D341Med (cell line): ENCODE data around the gene FBXO22.
"Not testable (repeated sequence)": the region's sequence is repeated elsewhere in the genome, so short reads cannot be mapped to it uniquely, and the experiment has no call there.

ENCODE experiments used
- DNase-seq: peaks from one replicate; pipeline ENCODE4 v3.0.0; 2012; ENCODE audit warnings: low spot score

Gene FBXO22

DNA sequence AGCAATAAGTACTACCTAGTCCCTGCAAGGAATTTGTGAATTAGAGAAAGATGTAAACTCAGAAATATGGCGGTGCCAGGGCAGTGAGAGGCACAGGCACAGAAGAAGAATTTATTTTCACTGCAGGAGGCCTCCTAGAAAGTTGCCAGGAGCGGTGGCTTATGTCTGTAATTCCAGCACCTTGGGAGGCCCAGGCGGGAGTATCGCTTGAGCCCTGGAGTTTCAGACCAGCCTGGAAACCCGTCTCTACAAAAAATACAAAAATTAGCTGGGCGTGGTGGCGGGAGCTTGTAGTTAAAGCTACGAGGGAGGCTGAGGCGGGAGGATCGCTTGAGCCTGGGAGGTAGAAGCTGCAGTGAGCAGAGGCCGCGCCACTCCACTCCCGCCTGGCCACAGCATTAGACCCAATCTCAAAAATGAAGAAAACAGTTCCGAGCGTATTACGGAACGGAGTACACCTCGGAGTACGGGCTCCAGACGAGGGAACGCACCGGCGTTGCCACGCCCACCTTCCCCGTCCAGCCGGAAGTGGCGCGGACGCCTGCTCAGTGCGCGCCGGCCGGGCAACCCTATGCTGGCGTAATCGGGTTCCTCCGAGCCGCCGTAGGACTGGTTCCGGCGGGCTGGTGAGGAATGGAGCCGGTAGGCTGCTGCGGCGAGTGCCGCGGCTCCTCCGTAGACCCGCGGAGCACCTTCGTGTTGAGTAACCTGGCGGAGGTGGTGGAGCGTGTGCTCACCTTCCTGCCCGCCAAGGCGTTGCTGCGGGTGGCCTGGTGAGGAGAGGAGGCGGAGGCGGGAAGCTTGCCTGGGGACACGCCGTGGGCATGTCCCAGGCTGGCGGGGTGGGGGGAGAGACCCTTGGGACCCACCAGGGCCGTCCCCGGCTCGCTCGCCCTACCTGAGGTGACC, at the start of gene FBXO22:
Gene FBXO22, plus strand, starts transcription at position 548 of the 909 bp plus-strand sequence. Its CDS starts 86 bp downstream, at position 634.
- peak; percentile 91 for DNase-seq

GRCh38 chr15:75857886-75858285, 45.8 kb upstream of the FBXO22 start:
- no peak for DNase-seq

DNA sequence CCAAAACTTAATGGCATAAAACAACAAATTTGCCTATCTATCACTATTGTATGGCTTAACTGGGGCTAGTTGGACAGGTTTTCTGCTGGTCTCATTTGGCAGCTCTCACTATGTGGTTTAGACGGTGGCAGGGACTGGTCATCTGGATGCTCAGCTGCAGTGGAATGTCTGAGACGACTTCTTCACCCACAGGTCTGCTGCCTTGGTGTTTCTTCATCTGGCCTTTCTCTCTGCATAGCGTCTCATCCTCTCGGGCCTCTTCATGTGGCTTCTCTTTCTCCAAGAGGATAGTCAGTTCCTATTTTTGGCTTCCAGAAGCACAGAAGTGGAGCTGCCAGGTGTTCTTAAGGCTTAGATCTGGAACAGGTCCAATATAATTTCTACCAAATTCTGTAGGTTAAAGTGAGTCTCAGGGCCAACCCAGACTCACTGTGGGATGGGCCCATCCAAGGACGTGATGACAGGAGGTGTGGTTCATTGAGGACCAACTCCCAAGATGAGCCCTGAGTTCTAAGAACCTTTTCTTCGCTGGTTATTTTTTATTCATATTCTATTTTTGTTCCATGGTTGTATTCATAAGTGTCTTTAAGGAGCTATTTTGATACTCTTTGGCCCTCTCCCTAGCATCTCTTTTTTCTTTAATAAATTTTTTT, 41.8 kb upstream of the FBXO22 start:
- no peak for DNase-seq

- no peak for DNase-seq
Measured at GRCh38 chr15:75862796-75863195, 40.9 kb upstream of the FBXO22 start.

- DNase-seq: no peak
Measured at GRCh38 chr15:75864213-75865059, 39.2 kb upstream of the FBXO22 start.

GRCh38 chr15:75866045-75866444, 37.6 kb upstream of the FBXO22 start:
- DNase-seq: not testable (repeated sequence)

GRCh38 chr15:75866916-75867315, 36.8 kb upstream of the FBXO22 start:
- no peak for DNase-seq

DNA sequence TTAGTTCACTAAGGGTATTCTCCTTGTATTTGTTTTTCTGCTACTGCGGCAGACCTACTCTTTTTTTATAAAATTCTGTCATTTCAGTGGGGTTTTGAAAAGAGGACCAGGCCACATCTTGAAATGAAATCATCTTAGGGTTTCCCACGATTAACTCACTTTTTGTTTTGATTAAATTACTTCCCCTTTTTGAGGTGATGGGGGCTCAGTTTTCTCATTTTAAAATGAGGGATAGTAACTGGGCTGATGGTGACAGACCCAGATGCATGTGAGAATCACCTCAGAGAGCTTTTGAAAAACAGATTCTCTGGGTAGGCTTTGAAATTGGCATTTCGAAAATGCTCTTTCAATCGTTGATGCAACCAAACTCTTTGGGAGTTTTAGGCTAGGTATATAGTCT, 36.2 kb upstream of the FBXO22 start:
- DNase-seq: no peak

- no peak for DNase-seq
Measured at GRCh38 chr15:75868019-75868418, 35.7 kb upstream of the FBXO22 start.

GRCh38 chr15:75869446-75869845, 34.2 kb upstream of the FBXO22 start:
- no peak for DNase-seq

DNA sequence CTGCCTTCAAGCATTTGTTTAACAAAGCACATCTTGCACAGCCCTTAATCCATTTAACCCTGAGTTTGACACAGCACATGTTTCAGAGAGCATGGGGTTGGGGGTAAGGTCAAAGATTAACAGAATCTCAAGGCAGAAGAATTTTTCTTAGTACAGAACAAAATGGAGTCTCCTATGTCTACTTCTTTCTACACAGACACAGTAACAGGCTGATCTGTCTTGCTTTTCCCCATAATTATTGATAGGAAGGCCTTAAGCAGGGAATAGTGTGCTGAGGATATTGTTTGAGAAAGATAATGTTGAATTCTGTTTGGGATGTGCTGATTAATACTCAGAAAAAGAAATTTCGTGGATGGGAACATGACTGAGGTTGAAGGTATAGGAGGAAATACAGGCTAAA, 32.1 kb upstream of the FBXO22 start:
- not testable (repeated sequence) for DNase-seq

GRCh38 chr15:75872403-75872990, 31.2 kb upstream of the FBXO22 start:
- DNase-seq: no peak

GRCh38 chr15:75884041-75884440, 19.6 kb upstream of the FBXO22 start:
- DNase-seq: no peak

GRCh38 chr15:75887178-75887577, 16.5 kb upstream of the FBXO22 start:
- no peak for DNase-seq

- DNase-seq: no peak
Measured at GRCh38 chr15:75891895-75892294, 11.8 kb upstream of the FBXO22 start.

DNA sequence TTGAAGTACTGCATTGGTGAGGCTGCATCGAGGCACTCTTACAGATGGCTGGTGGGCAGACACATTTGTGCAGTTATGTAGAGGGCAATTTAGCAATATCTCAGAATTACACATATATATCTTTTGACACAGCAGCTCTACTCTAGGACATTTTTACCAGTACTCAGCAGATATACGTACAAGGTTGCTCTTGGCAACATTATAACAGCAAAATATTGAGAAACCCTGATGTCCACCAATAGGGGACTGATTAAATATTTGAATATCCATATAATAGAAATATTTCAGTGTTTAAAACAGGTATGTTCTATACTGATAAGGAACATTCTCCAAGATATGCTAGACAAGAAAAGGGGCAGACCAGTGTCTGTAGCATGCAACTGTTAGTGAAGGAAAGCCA, 7.9 kb upstream of the FBXO22 start:
- no peak for DNase-seq

- no peak for DNase-seq
Measured at GRCh38 chr15:75900577-75900976, 3.1 kb upstream of the FBXO22 start.

DNA sequence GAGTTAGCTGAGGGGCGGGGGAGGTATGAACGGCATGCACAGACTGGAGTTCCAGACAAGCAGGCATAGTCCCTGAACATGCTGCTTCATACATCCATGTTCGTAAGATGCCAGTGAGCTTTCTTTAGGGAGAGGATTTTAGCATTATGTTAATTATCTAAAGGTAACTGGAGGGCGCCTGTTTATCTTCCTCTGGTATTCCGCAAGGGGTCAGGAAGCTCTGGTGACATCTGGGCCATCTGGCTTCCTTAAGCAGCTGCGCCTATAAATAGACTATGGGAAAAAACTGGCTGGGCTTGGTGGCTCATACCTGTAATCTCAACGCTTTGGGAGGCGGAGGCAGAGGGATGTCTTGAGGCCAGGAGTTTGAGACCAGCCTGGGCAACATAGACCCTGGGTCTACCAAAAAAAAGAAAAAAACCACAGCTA, 1.5 kb upstream of the FBXO22 start:
- DNase-seq: peak; percentile 74

DNA sequence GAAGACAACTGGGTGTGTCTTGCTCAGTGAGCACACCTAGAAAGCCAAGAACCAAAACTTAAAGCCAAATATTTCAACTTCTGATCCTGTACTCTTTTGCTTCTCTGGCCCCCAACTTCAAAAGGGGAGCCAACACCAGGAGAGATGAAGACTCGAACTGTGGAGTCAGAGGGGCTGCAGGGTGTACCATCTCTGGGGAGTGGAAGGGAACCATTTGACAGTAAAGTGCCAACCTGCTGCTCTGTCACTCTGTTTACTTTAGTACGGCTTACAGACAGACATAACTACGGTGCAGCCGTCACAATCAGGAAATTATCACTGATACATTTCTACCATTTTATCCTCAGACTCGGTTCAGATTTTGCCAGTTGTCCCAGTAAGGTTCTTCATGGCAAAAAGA, 1.6 kb downstream of the FBXO22 start:
- DNase-seq: no peak

GRCh38 chr15:75910355-75910754, 6.7 kb downstream of the FBXO22 start:
- not testable (repeated sequence) for DNase-seq

DNA sequence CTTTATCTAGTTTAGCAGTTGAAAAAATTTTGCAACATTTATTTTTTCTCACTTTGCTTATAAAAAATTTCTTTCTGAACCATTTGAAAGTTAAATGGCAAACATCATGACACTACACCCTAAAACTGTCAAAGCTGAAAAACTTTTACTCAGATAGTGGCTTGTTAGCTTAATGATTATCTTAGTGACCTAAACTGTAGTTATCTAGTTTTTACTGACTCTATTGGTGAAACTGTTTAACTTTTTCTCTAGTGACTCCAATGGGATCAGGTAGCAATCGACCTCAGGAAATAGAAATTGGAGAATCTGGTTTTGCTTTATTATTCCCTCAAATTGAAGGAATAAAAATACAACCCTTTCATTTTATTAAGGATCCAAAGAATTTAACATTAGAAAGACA, 13.3 kb downstream of the FBXO22 start:
- DNase-seq: no peak

GRCh38 chr15:75918135-75918534, 14.5 kb downstream of the FBXO22 start:
- no peak for DNase-seq
